Loucy (cell line): Measurements from ENCODE around the gene ADAMTS19.

Experiments used
- H2AFZ ChIP-seq: fragments of 200-600 bp; sonication (generic); 2 replicates; pipeline ENCODE4 v1.6.0; 2016; ENCODE audit warnings: antibody characterized with exemption, mild to moderate bottlenecking, low read length, moderate library complexity
- H3F3A ChIP-seq: fragments of 200-600 bp; 2 replicates; pipeline ENCODE4 v1.6.0; 2016; ENCODE audit warnings: antibody characterized with exemption, low read depth, mild to moderate bottlenecking
- H3K27me3 ChIP-seq: fragments of 200-600 bp; sonication (generic); 2 replicates; pipeline ENCODE4 v1.6.1; 2014; ENCODE audit warnings: low read length, mild to moderate bottlenecking; ENCODE audit not compliant: insufficient read depth, poor library complexity, severe bottlenecking
- H3K36me3 ChIP-seq: fragments of 200-600 bp; sonication (generic); 2 replicates; pipeline ENCODE4 v1.6.1; 2016; ENCODE audit warnings: low read length; ENCODE audit not compliant: insufficient read depth
- H3K4me1 ChIP-seq: fragments of 200-600 bp; sonication (generic); 2 replicates; pipeline ENCODE4 v1.5.1; 2014; ENCODE audit warnings: low read length, mild to moderate bottlenecking; ENCODE audit not compliant: insufficient read depth, poor library complexity, severe bottlenecking
- H3K4me2 ChIP-seq: fragments of 200-600 bp; sonication (generic); 2 replicates; pipeline ENCODE4 v1.6.0; 2014; ENCODE audit warnings: antibody characterized with exemption, low read length, low read depth, mild to moderate bottlenecking; ENCODE audit not compliant: poor library complexity, severe bottlenecking
- H3K4me3 ChIP-seq: fragments of 200-600 bp; sonication (generic); 2 replicates; pipeline ENCODE4 v1.5.1; 2014; ENCODE audit warnings: low read length, mild to moderate bottlenecking, mixed read lengths; ENCODE audit not compliant: poor library complexity, severe bottlenecking
- H3K79me2 ChIP-seq: fragments of 200-600 bp; sonication (generic); 2 replicates; pipeline ENCODE4 v1.6.1; 2014; ENCODE audit warnings: low read length; ENCODE audit not compliant: insufficient read depth
- H3K9ac ChIP-seq: fragments of 200-600 bp; sonication (generic); 2 replicates; pipeline ENCODE4 v1.6.0; 2014; ENCODE audit warnings: mild to moderate bottlenecking, low read depth, low read length, moderate library complexity; ENCODE audit not compliant: poor library complexity, severe bottlenecking
- H3K9me2 ChIP-seq: fragments of 200-600 bp; sonication (generic); replicated peaks from 2 replicates; pipeline ENCODE4 v1.6.1; 2016; ENCODE audit warnings: low read depth, low read length, mixed read lengths
- H3K9me3 ChIP-seq: fragments of 200-600 bp; sonication (generic); 2 replicates; pipeline ENCODE4 v1.6.1; 2014; ENCODE audit warnings: mild to moderate bottlenecking, antibody characterized with exemption, low read length, low read depth; ENCODE audit not compliant: insufficient read depth
- H4K20me1 ChIP-seq: fragments of 200-600 bp; sonication (generic); 2 replicates; pipeline ENCODE4 v1.6.0; 2014; ENCODE audit warnings: antibody characterized with exemption, low read length, mild to moderate bottlenecking; ENCODE audit not compliant: insufficient read depth, poor library complexity, severe bottlenecking
- CTCF ChIP-seq: fragments of 200-600 bp; sonication (generic); conservative IDR thresholded peaks from 2 replicates; pipeline ENCODE4 v1.5.1; 2014; ENCODE audit warnings: mild to moderate bottlenecking, antibody characterized with exemption, low read length
- EZH2phosphoT487 ChIP-seq: fragments of 200-600 bp; IDR thresholded peaks from 2 replicates; pipeline ENCODE4 v1.6.1; 2018; ENCODE audit warnings: antibody characterized with exemption, mild to moderate bottlenecking, moderate library complexity, borderline replicate concordance

ADAMTS19 gene

DNA sequence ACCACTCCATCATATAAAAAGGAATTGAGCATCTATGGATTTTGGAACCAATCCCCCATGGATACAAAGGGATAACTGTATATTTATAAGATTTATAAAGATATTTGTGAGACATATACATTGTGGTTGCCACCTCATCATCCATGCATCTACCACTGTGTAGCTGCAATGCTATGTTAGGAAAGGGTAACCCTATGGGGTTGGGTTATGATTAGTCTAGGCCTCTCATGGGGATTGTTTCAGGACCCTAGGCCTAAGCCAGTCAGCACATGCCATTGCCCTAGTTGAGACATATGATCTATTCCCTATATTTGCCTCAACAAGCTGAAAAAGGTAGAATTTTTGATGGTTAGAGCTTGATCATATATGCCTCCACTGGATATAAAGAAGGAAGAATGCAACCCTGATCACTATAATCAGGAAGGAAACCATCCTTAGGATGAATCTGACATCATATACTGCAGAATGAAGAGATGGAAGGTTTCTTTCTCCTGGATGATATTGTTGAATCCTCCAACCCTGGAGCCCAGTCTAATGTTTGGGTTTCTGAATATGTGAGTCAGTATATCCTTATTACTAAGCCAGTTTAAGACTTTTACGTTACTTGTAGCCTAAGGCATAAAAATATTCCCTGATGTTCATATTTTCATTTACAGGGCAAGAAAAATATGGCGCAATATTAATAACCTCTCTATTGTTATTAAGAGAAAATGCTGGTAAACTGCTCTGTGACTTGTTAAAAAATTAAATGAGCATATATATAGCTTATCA is 94.2 kb downstream of the ADAMTS19 start:
- H3K4me3 ChIP-seq, result no peak overlapping the region

GRCh38 chr5:129563585-129563984 is 103.5 kb downstream of the ADAMTS19 start:
- Histone ChIP-seq H3K79me2 (no peaks in the 10 kb centered on the region), H2AFZ (no peak overlapping the region), H3K9ac (no peak overlapping the region), H3K36me3 (no peaks in the 10 kb centered on the region), H3K4me3 (no peak overlapping the region), H3K4me1 (no peaks in the 10 kb centered on the region), H3K9me3 (no peaks in the 10 kb centered on the region), H3K4me2 (no peak overlapping the region), H3K27me3 (no peaks in the 10 kb centered on the region), H4K20me1 (no peaks in the 10 kb centered on the region), H3K9me2 (no peaks in the 10 kb centered on the region), H3F3A (no peaks in the 10 kb centered on the region)
- no peak for TF ChIP-seq CTCF
- TF ChIP-seq EZH2phosphoT487, result no peak

More for the DNA sequence above, 94.2 kb downstream of the ADAMTS19 start:
- no peak for TF ChIP-seq EZH2phosphoT487
- no peak for TF ChIP-seq CTCF
- H3K79me2 ChIP-seq, result no peaks in the 10 kb centered on the region
- no peaks in the 10 kb centered on the region for H4K20me1 ChIP-seq
- no peaks in the 10 kb centered on the region for H3K9me3 ChIP-seq
- H3K4me2 ChIP-seq, result no peak overlapping the region
- no peaks in the 10 kb centered on the region for H3K4me1 ChIP-seq
- no peak overlapping the region for H3K9ac ChIP-seq
- H3K27me3 ChIP-seq, result no peaks in the 10 kb centered on the region
- no peaks in the 10 kb centered on the region for H3K9me2 ChIP-seq
- no peaks in the 10 kb centered on the region for H3K36me3 ChIP-seq
- no peak overlapping the region for H2AFZ ChIP-seq
- H3F3A ChIP-seq, result no peaks in the 10 kb centered on the region

GRCh38 chr5:129569295-129569694 is 109.2 kb downstream of the ADAMTS19 start:
- H3K27me3 ChIP-seq, result no peaks in the 10 kb centered on the region
- no peaks in the 10 kb centered on the region for H3K4me1 ChIP-seq
- H3K79me2 ChIP-seq, result no peaks in the 10 kb centered on the region
- no peak overlapping the region for H3K4me3 ChIP-seq
- H4K20me1 ChIP-seq, result no peaks in the 10 kb centered on the region
- H3K36me3 ChIP-seq, result no peaks in the 10 kb centered on the region
- H3K9me2 ChIP-seq, result no peaks in the 10 kb centered on the region
- H3K9me3 ChIP-seq, result no peaks in the 10 kb centered on the region
- TF ChIP-seq EZH2phosphoT487 (no peak), CTCF (no peak)
- H3K9ac ChIP-seq, result no peak overlapping the region
- H3F3A ChIP-seq, result no peaks in the 10 kb centered on the region
- H2AFZ ChIP-seq, result no peak overlapping the region
- no peak overlapping the region for H3K4me2 ChIP-seq
